ENCODE results near the gene CPVL. TPM values are rescaled to one million over a fixed set of nuclear protein-coding genes. Genes with fewer than 3 reads are reported as not detected.
A peak's percentile ranks its signal among the peaks of the same experiment; 100 is the strongest.

CPVL gene
- total RNA-seq (2021) = 26.9 and 28.0 TPM in 2 replicates
- long read RNA-seq, transcript CPVL-202 (13 exons, 1,739 nt) = minor isoform, 35 of 283 reads
- long read RNA-seq, transcript CPVL-201 (13 exons, 2,091 nt) = major isoform, 173 of 283 reads
- long read RNA-seq, partial matches to known transcripts = 35 of 283 reads
- long read RNA-seq, other reads (novel, unspliced or antisense) = 40 of 283 reads

DNA sequence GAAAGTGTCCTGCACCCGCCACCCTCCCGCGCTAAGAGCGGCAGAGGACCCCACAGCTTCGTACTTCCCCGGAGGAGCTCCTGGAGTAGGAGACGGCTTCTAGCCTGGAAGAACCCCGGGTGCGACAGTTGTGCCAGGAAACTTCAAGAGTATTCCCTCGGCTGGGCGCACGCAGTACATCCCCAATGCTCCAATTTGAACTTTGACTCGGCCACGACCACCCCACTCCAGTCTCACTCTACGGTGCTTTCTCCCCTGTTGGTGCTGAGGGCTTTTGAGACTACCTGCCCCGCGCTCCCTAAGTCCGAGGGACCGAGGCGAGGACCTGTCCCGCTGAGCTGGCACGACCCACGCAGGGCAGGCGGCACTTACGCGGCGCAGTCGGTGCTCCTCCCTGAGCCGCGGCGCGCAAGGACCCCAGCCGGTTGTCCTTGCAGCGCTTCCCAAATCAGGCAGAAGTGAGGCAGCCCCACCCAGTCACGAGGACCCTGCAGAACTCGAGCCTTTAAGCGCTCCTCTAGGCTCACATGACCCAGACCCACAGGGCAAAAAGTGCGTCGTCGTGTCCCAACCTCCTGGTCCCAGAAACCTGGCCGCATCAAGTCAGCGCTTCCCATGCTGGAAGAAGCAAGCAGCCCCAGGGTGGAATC is at the start of gene CPVL:
Gene CPVL (minus strand): TSS at position 481 of the 650 bp plus-strand sequence. CDS start 25,476 bp downstream, outside the sequence.
- Histone ChIP-seq H3K23me2 (ENCODE audit: insufficient read length, low read depth, low read length, poor library complexity, severe bottlenecking) (peaks cover 11% of the 10 kb centered on the region), H2BK15ac (ENCODE audit: low read depth, low read length) (no peak within 1 kb of the TSS), H3K18ac (ENCODE audit: insufficient read length, low read depth, low read length) (no peak within 1 kb of the TSS), H2BK12ac (ENCODE audit: insufficient read length, low read depth, low read length) (no peak within 1 kb of the TSS), H3K9me3 (ENCODE audit: control insufficient read depth, low read depth, low read length) (no peaks in the 10 kb centered on the region), H3K56ac (ENCODE audit: insufficient read length, low read depth, low read length) (no peak within 1 kb of the TSS), H3K27me3 (ENCODE audit: insufficient read depth, low read length) (no peaks in the 10 kb centered on the region; the same call in 1 of the 2 replicates), H3K14ac (ENCODE audit: insufficient read depth, low read length) (0 out of 2 replicates have a peak within 1 kb of the TSS, but pooled peaks have one; percentile 72), H3K27ac (ENCODE audit: insufficient read length, low read depth, low read length) (no peak within 1 kb of the TSS), H3K9ac (ENCODE audit: extremely low read depth, insufficient read length, low read length) (peak within 1 kb of the TSS; percentile 51), H2BK20ac (ENCODE audit: low read depth, low read length, poor library complexity, severe bottlenecking) (no peak within 1 kb of the TSS), H4K20me1 (ENCODE audit: control insufficient read depth, insufficient read depth, insufficient read length) (no peaks in the 10 kb centered on the region), H3K4ac (ENCODE audit: low read depth, low read length) (no peak within 1 kb of the TSS), H2AFZ (ENCODE audit: low read length) (peak within 1 kb of the TSS; percentile 40), H4K91ac (ENCODE audit: insufficient read length, low read depth, low read length) (no peak within 1 kb of the TSS), H4K8ac (replicated peaks; ENCODE audit: insufficient read length, low read depth, low read length) (no peak within 1 kb of the TSS), H2BK120ac (ENCODE audit: low read depth, low read length, poor library complexity, severe bottlenecking) (no peak within 1 kb of the TSS), H2AK5ac (ENCODE audit: insufficient read length, low read length) (no peak within 1 kb of the TSS), H3K23ac (ENCODE audit: insufficient read length, low read depth, low read length) (no peak within 1 kb of the TSS), H3K79me2 (ENCODE audit: insufficient read depth, low read length) (no peaks in the 10 kb centered on the region; the same call in 1 of the 2 replicates), H2BK5ac (ENCODE audit: insufficient read length, low read length) (no peak within 1 kb of the TSS), H3K4me1 (ENCODE audit: insufficient read depth, low read length) (no peaks in the 10 kb centered on the region), H3T11ph (ENCODE audit: low read length) (no peak within 1 kb of the TSS), H3K4me2 (ENCODE audit: insufficient read depth, insufficient read length, low read length) (peak within 1 kb of the TSS; percentile 74), H3K79me1 (ENCODE audit: insufficient read depth, low read depth, low read length, poor library complexity, severe bottlenecking) (no peaks in the 10 kb centered on the region), H4K5ac (ENCODE audit: insufficient read length, low read depth, low read length) (no peak within 1 kb of the TSS)
- Mint-ChIP-seq H3K27ac (no peak within 1 kb of the TSS; a peak in 1 of 7 replicates), H3K9me3 (no peaks in the 10 kb centered on the region), H3K4me3 (peak within 1 kb of the TSS; percentile 89 to 95), H3K36me3 (ENCODE audit: insufficient read depth in 1 of 3, low read depth in 3 of 3) (no peaks in the 10 kb centered on the region), H3K27me3 (ENCODE audit: low read depth) (peaks cover 32% of the 10 kb centered on the region), H3K4me1 (peaks cover 19 to 21% of the 10 kb centered on the region in 2 experiments)
- WGBS (ENCODE audit: extremely low coverage, insufficient read length, low lambda C conversion rate) = no CpG with 5 or more reads among the region's 42 CpGs
- TF ChIP-seq CTCF (conservative IDR thresholded peaks at IDR 0.05) = no peak
- peak; percentile 78 for DNase-seq

Measured in H9 (cell line).